HepG2 (cell line): ENCODE data around the gene LDLRAD3. TPM values are rescaled to one million over a fixed set of nuclear protein-coding genes. Genes with fewer than 3 reads are reported as not detected.

ENCODE experiments used
- ATAC-seq: fragments of 200-7000 bp; cut with Tn5 transposase; 3 replicates; pipeline ENCODE4 v1.9.1; 2020; ENCODE audit warnings: mild to moderate bottlenecking, moderate library complexity
- BruUV-seq: library from RNA; stranded (reverse); fragments of 400-500 nt; replicated peaks from 2 replicates; lab custom pipeline; 2021; lab: Mats Ljungman, UMichigan
- CTCF ChIA-PET: fragments of 300-600 bp; formaldehyde crosslinking; extraction: SDS; loops from one replicate; lab custom pipeline; 2021; ENCODE audit warnings: low total read pairs, inconsistent platforms, low intra/inter-chr PET ratio; lab: Yijun Ruan, JAX
- POLR2A ChIA-PET: fragments of 350-600 bp; sonication (Branson Sonifier 250); formaldehyde crosslinking; loops from one replicate; lab custom pipeline; 2020; ENCODE audit warnings: antibody characterized with exemption, inconsistent platforms; lab: Yijun Ruan, JAX
- DNase-seq: peaks from one replicate; pipeline ENCODE4 v3.0.0-alpha.2; 2015; ENCODE audit warnings: low spot score
- FAIRE-seq: peaks from 3 replicates; lab custom pipeline; 2011; peaks lifted over from hg19 to GRCh38; lab: Jason Lieb, UNC
- H2AFZ ChIP-seq: one replicate; pipeline ENCODE4 v1.6.1; 2011; ENCODE audit warnings: low read length, inconsistent platforms
- H3K27ac ChIP-seq: fragments of 300-600 bp; 3 replicates; pipeline ENCODE4 v1.8.0; 2011; ENCODE audit warnings: mixed run types, mild to moderate bottlenecking, mixed read lengths, low read length, inconsistent platforms; ENCODE audit not compliant: insufficient read depth; ENCODE audit errors: extremely low read length
- H3K27me3 ChIP-seq, 2 experiments: fragments of 200-600 bp in 1 of 2; 2 replicates in 1 of 2; 3 replicates in 1 of 2; pipeline versions ENCODE4 v1.6.0 to v1.8.0; 2011; ENCODE audit warnings: low read length in 2 of 2, mild to moderate bottlenecking in 2 of 2, moderate library complexity in 2 of 2, inconsistent platforms in 1 of 2; ENCODE audit not compliant: insufficient read depth in 2 of 2, control insufficient read depth in 1 of 2
- H3K36me3 ChIP-seq, 2 experiments: fragments of 200-600 bp in 1 of 2; replicated peaks in 1 of 2; 2 replicates in 1 of 2; 3 replicates in 1 of 2; pipeline versions ENCODE4 v1.5.1 to v1.8.0; 2011; ENCODE audit warnings: low read length in 2 of 2, inconsistent platforms in 1 of 2; ENCODE audit not compliant: insufficient read depth in 2 of 2, control insufficient read depth in 1 of 2
- H3K4me1 ChIP-seq: 2 replicates; pipeline ENCODE4 v1.5.1; 2012; ENCODE audit warnings: low read length, inconsistent platforms; ENCODE audit not compliant: insufficient read depth
- H3K4me2 ChIP-seq: 2 replicates; pipeline ENCODE4 v1.6.0; 2011; ENCODE audit warnings: low read depth, low read length, inconsistent platforms
- H3K4me3 ChIP-seq, 3 experiments: fragments of 200-600 bp in 1 of 3; sonication (generic), shearing (Covaris generic) in 1 of 3; replicated peaks in 1 of 3; 2 replicates each; pipeline ENCODE4 v1.5.1; 2011 to 2016; ENCODE audit warnings: low read length in 3 of 3, inconsistent platforms in 2 of 3, low read depth in 2 of 3, mild to moderate bottlenecking in 2 of 3, control low read depth in 1 of 3, mixed read lengths in 1 of 3; ENCODE audit not compliant: insufficient read depth in 1 of 3
- H3K79me2 ChIP-seq: one replicate; pipeline ENCODE4 v1.6.1; 2011; ENCODE audit warnings: low read length, inconsistent platforms; ENCODE audit not compliant: insufficient read depth
- H3K9ac ChIP-seq: 2 replicates; pipeline ENCODE4 v1.6.0; 2011; ENCODE audit warnings: mild to moderate bottlenecking, low read depth, low read length, inconsistent platforms; ENCODE audit not compliant: insufficient read depth
- H3K9me3 ChIP-seq: 2 replicates; pipeline ENCODE4 v1.5.1; 2012; ENCODE audit warnings: mild to moderate bottlenecking, low read length
- H4K20me1 ChIP-seq: 2 replicates; pipeline ENCODE4 v1.6.0; 2011; ENCODE audit warnings: inconsistent platforms, mild to moderate bottlenecking, low read length, moderate library complexity; ENCODE audit not compliant: insufficient read depth
- ETS1 ChIP-seq: sonication (generic); formaldehyde crosslinking; IDR thresholded peaks from 2 replicates; pipeline ENCODE4 v1.4.0; 2020; ENCODE audit warnings: missing genetic modification reagents
- FLYWCH1 ChIP-seq: sonication (generic); formaldehyde crosslinking; IDR thresholded peaks from 2 replicates; pipeline ENCODE4 v1.8.1; 2023; ENCODE audit warnings: mild to moderate bottlenecking, missing genetic modification reagents
- GMEB1 ChIP-seq: sonication (generic); formaldehyde crosslinking; IDR thresholded peaks from 2 replicates; pipeline ENCODE4 v1.5.1; 2020; ENCODE audit warnings: missing genetic modification reagents, mild to moderate bottlenecking, borderline replicate concordance
- NR1H2 ChIP-seq: sonication (generic); formaldehyde crosslinking; IDR thresholded peaks from 2 replicates; pipeline ENCODE4 v1.8.1; 2022; ENCODE audit warnings: low read depth, missing genetic modification reagents, borderline replicate concordance
- NR2F2 ChIP-seq: IDR thresholded peaks from 2 replicates; pipeline ENCODE4 v1.6.1; 2012; ENCODE audit warnings: low read depth, inconsistent platforms, borderline replicate concordance
- PREB ChIP-seq: sonication (generic); formaldehyde crosslinking; IDR thresholded peaks from 2 replicates; pipeline ENCODE4 v1.4.0; 2020; ENCODE audit warnings: missing genetic modification reagents
- RCOR2 ChIP-seq: IDR thresholded peaks from 2 replicates; pipeline ENCODE4 v1.6.1; 2016; ENCODE audit warnings: missing biosample characterization, missing genetic modification reagents
- ZFP36L1 ChIP-seq: sonication (generic); formaldehyde crosslinking; IDR thresholded peaks from 2 replicates; pipeline ENCODE4 v1.8.0; 2022; ENCODE audit warnings: mild to moderate bottlenecking, missing genetic modification reagents, moderate library complexity
- ZNF142 ChIP-seq: sonication (generic); formaldehyde crosslinking; IDR thresholded peaks from 2 replicates; pipeline ENCODE4 v1.4.0; 2020; ENCODE audit warnings: missing genetic modification reagents
- ZNF234 ChIP-seq: sonication (generic); formaldehyde crosslinking; conservative IDR thresholded peaks from 2 replicates; pipeline ENCODE4 v1.5.1; 2020; ENCODE audit warnings: mild to moderate bottlenecking, missing genetic modification reagents
- ZNF24 ChIP-seq: fragments of 450-650 bp; IDR thresholded peaks from 2 replicates; pipeline ENCODE4 v1.6.1; 2017; ENCODE audit warnings: antibody characterized with exemption, mild to moderate bottlenecking
- ZNF383 ChIP-seq: sonication (generic); formaldehyde crosslinking; IDR thresholded peaks from 2 replicates; pipeline ENCODE4 v1.4.0; 2020; ENCODE audit warnings: missing genetic modification reagents, mild to moderate bottlenecking, borderline replicate concordance
- ZNF598 ChIP-seq: sonication (generic); formaldehyde crosslinking; IDR thresholded peaks from 2 replicates; pipeline ENCODE4 v1.5.1; 2020; ENCODE audit warnings: mild to moderate bottlenecking, missing genetic modification reagents, borderline replicate concordance
- ZNF614 ChIP-seq: IDR thresholded peaks from 2 replicates; pipeline ENCODE4 v1.6.1; 2018; ENCODE audit warnings: missing biosample characterization, missing genetic modification reagents, inconsistent platforms, borderline replicate concordance
- WGBS: methylation state at CpG from one replicate; pipeline ENCODE4 v1.1.6; 2017; ENCODE audit warnings: low lambda C conversion rate; 5-methylcytosine and 5-hydroxymethylcytosine counted together
- in situ Hi-C: cut with HindIII; loops from 2 replicates; pipeline ENCODE4 v1.10.0; 2017; ENCODE audit warnings: low pct_unique_long_range_greater_than_20kb; ENCODE audit not compliant: extremely low pct_ligation_motif_present
- intact Hi-C: fragments of 100-400 bp; cut with micrococcal nuclease; formaldehyde crosslinking; loops from one replicate; pipeline ENCODE4 v1.10.0; 2022; ENCODE audit not compliant: unreplicated experiment
- polyA plus RNA-seq, 8 experiments: library from polyadenylated mRNA; depleted of rRNA in 3 of 8; stranded (reverse) in 7 of 8; unstranded in 1 of 8; fragments of >200 nt; fragmentation: Illumina TruSeq in 4 of 8; extraction: Trizol in 4 of 8; gene quantifications; 2 replicates each; pipeline versions ENCODE4 v1.2.1 to v1.2.3, GENCODE V29; 2011 to 2016; ENCODE audit warnings: low read depth in 4 of 8, missing spikeins in 1 of 8, mixed read lengths in 1 of 8; ENCODE audit not compliant: insufficient read depth in 1 of 8
- total RNA-seq, 5 experiments: library from RNA; depleted of rRNA; stranded (reverse); fragments of >200 nt; fragmentation: Illumina TruSeq; extraction: Trizol; gene quantifications; 2 replicates each; pipeline ENCODE4 v1.2.3, GENCODE V29; 2016; ENCODE audit warnings: low read depth in 1 of 5

Gene LDLRAD3
- total and polyA plus RNA-seq, 2 of the 13 experiments (the other 11 are each of a cell fraction or from before 2014, with no cell fraction given), result 0.50 to 0.60 TPM

- FAIRE-seq (no peak), ATAC-seq (no peak), DNase-seq (no peak)
- Histone ChIP-seq H3K4me1 (no peaks in the 10 kb centered on the region), H2AFZ (no peak overlapping the region), H3K27ac (no peak overlapping the region), H3K9me3 (peaks cover 11% of the 10 kb centered on the region; the same call in 1 of the 2 replicates), H3K4me3 (no peak overlapping the region), H3K79me2 (no peaks in the 10 kb centered on the region), H4K20me1 (no peaks in the 10 kb centered on the region), H3K9ac (no peak overlapping the region), H3K27me3 (no peaks in the 10 kb centered on the region), H3K36me3 (no peaks in the 10 kb centered on the region)
- no TSS peak for BruUV-seq
- 3% methylated on average over 3 of the region's 3 CpGs for WGBS
- intact Hi-C loops, result no loop called here
- POLR2A ChIA-PET, result no interaction called here
- in situ Hi-C loops, result no loop called here
- TF ChIP-seq ZNF234 (no peak), PREB (CRISPR knock-in tag) (no peak), ZNF614 (CRISPR knock-in tag) (no peak), NR1H2 (CRISPR knock-in tag) (no peak), NR2F2 (no peak), GMEB1 (CRISPR knock-in tag) (no peak), ZNF142 (CRISPR knock-in tag) (no peak), ZNF24 (no peak), FLYWCH1 (no peak), RCOR2 (CRISPR knock-in tag) (no peak), ZNF383 (CRISPR knock-in tag) (no peak), ZNF598 (CRISPR knock-in tag) (no peak), ZFP36L1 (CRISPR knock-in tag) (no peak), ETS1 (CRISPR knock-in tag) (no peak)
- TF ChIP-seq, all 625 proteins: peak for 0
- H3K4me2 ChIP-seq, result no peak overlapping the region
- CTCF ChIA-PET, result no interaction called here
Observed at GRCh38 chr11:35905646-35906276, 38.1 kb upstream of the LDLRAD3 start.
